ENCODE results near the gene PYGB.

PYGB gene

GRCh38 chr20:25270829-25271251, 23.0 kb downstream of the PYGB start:
- FAIRE-seq = no peak
- DNase-seq (ENCODE audit: low spot score) = no peak

- no peak for FAIRE-seq
- no peak for DNase-seq (ENCODE audit: low spot score)
Observed at GRCh38 chr20:25271486-25272222, 23.8 kb downstream of the PYGB start.

GRCh38 chr20:25272223-25273000, 24.5 kb downstream of the PYGB start:
- no peak for FAIRE-seq
- no peak for DNase-seq (ENCODE audit: low spot score)

GRCh38 chr20:25273046-25273445, 25.2 kb downstream of the PYGB start:
- FAIRE-seq (no peak), DNase-seq (ENCODE audit: low spot score) (no peak)

GRCh38 chr20:25273541-25274358, 25.9 kb downstream of the PYGB start:
- DNase-seq (ENCODE audit: low spot score) = no peak
- FAIRE-seq = no peak

GRCh38 chr20:25274481-25274880, 26.6 kb downstream of the PYGB start:
- DNase-seq (ENCODE audit: low spot score) (no peak), FAIRE-seq (no peak)

- FAIRE-seq (no peak), DNase-seq (ENCODE audit: low spot score) (no peak)
Observed at GRCh38 chr20:25274891-25275812, 27.3 kb downstream of the PYGB start.

GRCh38 chr20:25275813-25276532, 28.1 kb downstream of the PYGB start:
- FAIRE-seq = no peak
- DNase-seq (ENCODE audit: low spot score) = no peak

- DNase-seq (ENCODE audit: low spot score) (no peak), FAIRE-seq (no peak)
Observed at GRCh38 chr20:25276533-25277050, 28.7 kb downstream of the PYGB start.

- no peak for DNase-seq (ENCODE audit: low spot score)
- FAIRE-seq = no peak
Observed at GRCh38 chr20:25277051-25277801, 29.3 kb downstream of the PYGB start.

- no peak for DNase-seq (ENCODE audit: low spot score)
- FAIRE-seq = no peak
Observed at GRCh38 chr20:25277941-25278521, 30.1 kb downstream of the PYGB start.

- DNase-seq (ENCODE audit: low spot score) = no peak
- no peak for FAIRE-seq
Observed at GRCh38 chr20:25278636-25279361, 30.9 kb downstream of the PYGB start.

GRCh38 chr20:25279403-25279802, 31.5 kb downstream of the PYGB start:
- DNase-seq (ENCODE audit: low spot score) = no peak
- FAIRE-seq = no peak

GRCh38 chr20:25280051-25280573, 32.2 kb downstream of the PYGB start:
- no peak for DNase-seq (ENCODE audit: low spot score)
- FAIRE-seq = no peak

GRCh38 chr20:25280574-25281535, 33.0 kb downstream of the PYGB start:
- DNase-seq (ENCODE audit: low spot score) (no peak), FAIRE-seq (no peak)

GRCh38 chr20:25281541-25281991, 33.7 kb downstream of the PYGB start:
- no peak for FAIRE-seq

More at GRCh38 chr20:25281541-25281991, 33.7 kb downstream of the PYGB start:
- DNase-seq (ENCODE audit: low spot score) = no peak

Measured in urothelium cell line (cell line).